C4-2B (cell line): ENCODE data around the gene LYSMD3.

Experiments
- ZFX ChIP-seq: fragments of 450-650 bp; IDR thresholded peaks from 2 replicates; pipeline ENCODE4 v1.6.1; 2017
- TF ChIP-seq, protein P1 (sequence below): fragments of 450-650 bp; conservative IDR thresholded peaks from 2 replicates; pipeline ENCODE4 v1.5.1; 2017; ENCODE audit warnings: mild to moderate bottlenecking

DNA sequence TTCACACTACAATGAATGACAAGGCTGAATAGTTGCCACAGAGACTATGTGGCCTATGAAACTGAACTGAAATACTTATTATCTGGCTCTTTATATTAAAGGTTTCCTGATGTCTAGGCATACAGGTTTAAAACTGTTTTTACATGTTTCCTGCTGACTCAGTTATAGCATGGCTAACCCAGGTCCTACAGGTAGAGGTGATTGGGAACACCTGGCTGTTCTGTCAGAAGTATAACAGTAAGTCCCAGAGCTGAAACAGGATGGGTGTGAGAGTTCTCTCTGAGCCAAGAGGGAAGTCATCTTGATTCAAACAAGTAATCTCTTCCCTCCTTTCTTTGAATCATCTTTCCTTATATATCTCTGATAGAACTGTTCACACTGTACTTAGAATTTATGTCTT is 24.3 kb upstream of the LYSMD3 start:
- TF ChIP-seq, protein P1, sequence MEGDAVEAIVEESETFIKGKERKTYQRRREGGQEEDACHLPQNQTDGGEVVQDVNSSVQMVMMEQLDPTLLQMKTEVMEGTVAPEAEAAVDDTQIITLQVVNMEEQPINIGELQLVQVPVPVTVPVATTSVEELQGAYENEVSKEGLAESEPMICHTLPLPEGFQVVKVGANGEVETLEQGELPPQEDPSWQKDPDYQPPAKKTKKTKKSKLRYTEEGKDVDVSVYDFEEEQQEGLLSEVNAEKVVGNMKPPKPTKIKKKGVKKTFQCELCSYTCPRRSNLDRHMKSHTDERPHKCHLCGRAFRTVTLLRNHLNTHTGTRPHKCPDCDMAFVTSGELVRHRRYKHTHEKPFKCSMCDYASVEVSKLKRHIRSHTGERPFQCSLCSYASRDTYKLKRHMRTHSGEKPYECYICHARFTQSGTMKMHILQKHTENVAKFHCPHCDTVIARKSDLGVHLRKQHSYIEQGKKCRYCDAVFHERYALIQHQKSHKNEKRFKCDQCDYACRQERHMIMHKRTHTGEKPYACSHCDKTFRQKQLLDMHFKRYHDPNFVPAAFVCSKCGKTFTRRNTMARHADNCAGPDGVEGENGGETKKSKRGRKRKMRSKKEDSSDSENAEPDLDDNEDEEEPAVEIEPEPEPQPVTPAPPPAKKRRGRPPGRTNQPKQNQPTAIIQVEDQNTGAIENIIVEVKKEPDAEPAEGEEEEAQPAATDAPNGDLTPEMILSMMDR, result no peak
- no peak for TF ChIP-seq ZFX
